SK-N-SH (cell line): ENCODE measurements around the gene CAMKMT. TPM values are rescaled to one million over a fixed set of nuclear protein-coding genes. Genes with fewer than 3 reads are reported as not detected.

Source experiments
- CTCF ChIA-PET: fragments of 300-600, 350-600 bp; formaldehyde crosslinking; extraction: SDS; loops from one replicate; lab custom pipeline; 2021; lab: Yijun Ruan, JAX
- POLR2A ChIA-PET: fragments of 350-600 bp; sonication (Branson Sonifier 250); formaldehyde crosslinking; extraction: SDS; loops from one replicate; lab custom pipeline; 2020; ENCODE audit warnings: antibody characterized with exemption, inconsistent platforms; lab: Yijun Ruan, JAX
- DNase-seq: peaks from one replicate; pipeline ENCODE4 v3.0.0; 2012
- H2AFZ ChIP-seq: fragments of 200-600 bp; sonication (generic); 2 replicates; pipeline ENCODE4 v1.8.1; 2016; ENCODE audit warnings: antibody characterized with exemption, mild to moderate bottlenecking, low read depth
- H3F3A ChIP-seq: fragments of 200-600 bp; sonication (generic); replicated peaks from 2 replicates; pipeline ENCODE3; 2016; ENCODE audit warnings: antibody characterized with exemption, mild to moderate bottlenecking; ENCODE audit not compliant: insufficient read depth
- H3K27ac ChIP-seq, 2 experiments: fragments of 200-500 bp in 1 of 2; fragments of 200-600 bp in 1 of 2; sonication (Bioruptor generic) in 1 of 2; sonication (generic), shearing (Covaris generic) in 1 of 2; 2 replicates each; pipeline versions ENCODE4 v1.5.1 to v1.6.1; 2014 to 2016; ENCODE audit warnings: low read depth in 2 of 2, inconsistent platforms in 1 of 2, low read length in 1 of 2, mild to moderate bottlenecking in 1 of 2, mixed read lengths in 1 of 2
- H3K27me3 ChIP-seq: fragments of 200-600 bp; sonication (generic), shearing (Covaris generic); 2 replicates; pipeline ENCODE4 v1.6.1; 2016; ENCODE audit warnings: mixed run types; ENCODE audit not compliant: insufficient read depth
- H3K36me3 ChIP-seq, 2 experiments: fragments of 200-500 bp in 1 of 2; fragments of 200-600 bp in 1 of 2; sonication (Bioruptor generic) in 1 of 2; sonication (generic) in 1 of 2; replicated peaks in 1 of 2; 2 replicates each; pipeline versions ENCODE3 to v1.5.1; 2014 to 2016; ENCODE audit warnings: low read length in 1 of 2, mild to moderate bottlenecking in 1 of 2; ENCODE audit not compliant: insufficient read depth in 2 of 2, control insufficient read depth in 1 of 2
- H3K4me1 ChIP-seq, 2 experiments: fragments of 200-500 bp in 1 of 2; fragments of 200-600 bp in 1 of 2; sonication (Bioruptor generic) in 1 of 2; sonication (generic), shearing (Covaris generic) in 1 of 2; 2 replicates each; pipeline versions ENCODE4 v1.5.1 to v1.6.1; 2014 to 2016; ENCODE audit warnings: low read depth in 1 of 2, low read length in 1 of 2, mixed run types in 1 of 2; ENCODE audit not compliant: insufficient read depth in 2 of 2, control insufficient read depth in 1 of 2
- H3K4me2 ChIP-seq: fragments of 200-600 bp; sonication (generic), shearing (Covaris generic); 2 replicates; pipeline ENCODE4 v1.6.1; 2017; ENCODE audit warnings: mixed run types
- H3K4me3 ChIP-seq, 2 experiments: fragments of 200-500 bp in 1 of 2; fragments of 200-600 bp in 1 of 2; sonication (Bioruptor generic) in 1 of 2; sonication (generic), shearing (Covaris generic) in 1 of 2; 2 replicates each; pipeline versions ENCODE4 v1.5.1 to v1.8.1; 2014 to 2016; ENCODE audit warnings: low read depth in 2 of 2, inconsistent platforms in 1 of 2, low read length in 1 of 2, mild to moderate bottlenecking in 1 of 2, mixed read lengths in 1 of 2, moderate library complexity in 1 of 2
- H3K79me2 ChIP-seq: fragments of 200-600 bp; sonication (generic); 2 replicates; pipeline ENCODE4 v1.8.1; 2017; ENCODE audit warnings: mild to moderate bottlenecking; ENCODE audit not compliant: insufficient read depth
- H3K9ac ChIP-seq: fragments of 200-600 bp; sonication (generic); 2 replicates; pipeline ENCODE4 v1.6.1; 2017; ENCODE audit warnings: mixed run types
- H3K9me2 ChIP-seq: fragments of 200-600 bp; sonication (generic); 2 replicates; pipeline ENCODE4 v1.6.1; 2017; ENCODE audit warnings: mixed run types
- H3K9me3 ChIP-seq: fragments of 200-600 bp; sonication (generic); 2 replicates; pipeline ENCODE4 v1.6.1; 2017; ENCODE audit warnings: mixed run types, mild to moderate bottlenecking, moderate library complexity
- H4K20me1 ChIP-seq: fragments of 200-600 bp; sonication (generic); 2 replicates; pipeline ENCODE4 v1.6.1; 2017; ENCODE audit warnings: mild to moderate bottlenecking, mixed run types; ENCODE audit not compliant: insufficient read depth
- CTCF ChIP-seq: fragments of 200-600 bp; sonication (generic); IDR thresholded peaks from 2 replicates; pipeline ENCODE4 v1.6.1; 2017; ENCODE audit warnings: antibody characterized with exemption, mild to moderate bottlenecking, moderate library complexity
- ELF1 ChIP-seq: IDR thresholded peaks from 2 replicates; pipeline ENCODE4 v1.4.0; 2012
- EP300 ChIP-seq, 2 experiments: IDR thresholded peaks; 2 replicates each; pipeline versions ENCODE4 v1.4.0 to v1.6.1; 2012; ENCODE audit warnings: borderline replicate concordance in 1 of 2, low read depth in 1 of 2, low read length in 1 of 2
- FOXM1 ChIP-seq: IDR thresholded peaks from 2 replicates; pipeline ENCODE4 v1.4.0; 2012; ENCODE audit warnings: low read depth, mild to moderate bottlenecking
- GABPA ChIP-seq: IDR thresholded peaks from 2 replicates; pipeline ENCODE4 v1.4.0; 2012; ENCODE audit warnings: low read depth, mild to moderate bottlenecking
- GATA2 ChIP-seq: sonication (generic); formaldehyde crosslinking; IDR thresholded peaks from 2 replicates; pipeline ENCODE4 v1.5.0; 2020; ENCODE audit warnings: mild to moderate bottlenecking, missing genetic modification reagents
- MEF2A ChIP-seq: IDR thresholded peaks from 2 replicates; pipeline ENCODE4 v1.4.0; 2012; ENCODE audit warnings: low read depth, borderline replicate concordance
- MXI1 ChIP-seq: IDR thresholded peaks from 2 replicates; pipeline ENCODE4 v1.6.1; 2012; ENCODE audit warnings: mild to moderate bottlenecking, low read depth, low read length, improper control_type of control experiment
- NFIC ChIP-seq: IDR thresholded peaks from 2 replicates; pipeline ENCODE4 v1.4.0; 2012; ENCODE audit warnings: borderline replicate concordance
- NRF1 ChIP-seq: IDR thresholded peaks from 2 replicates; pipeline ENCODE4 v1.6.1; 2012; ENCODE audit warnings: low read depth, mild to moderate bottlenecking, low read length
- RAD21 ChIP-seq: IDR thresholded peaks from 2 replicates; pipeline ENCODE4 v1.6.1; 2012; ENCODE audit warnings: mild to moderate bottlenecking, low read length
- RFX5 ChIP-seq: IDR thresholded peaks from 2 replicates; pipeline ENCODE4 v1.6.1; 2012; ENCODE audit warnings: mild to moderate bottlenecking, improper control_type of control experiment, low read length
- RXRA ChIP-seq: IDR thresholded peaks from 2 replicates; pipeline ENCODE4 v1.4.0; 2012; ENCODE audit warnings: low read depth, mild to moderate bottlenecking, borderline replicate concordance
- SIN3A ChIP-seq: IDR thresholded peaks from 2 replicates; pipeline ENCODE4 v1.6.1; 2012; ENCODE audit warnings: low read depth, mild to moderate bottlenecking, low read length, moderate library complexity, borderline replicate concordance
- TAF1 ChIP-seq: IDR thresholded peaks from 2 replicates; pipeline ENCODE4 v1.6.1; 2012; ENCODE audit warnings: low read depth, mild to moderate bottlenecking, low read length, moderate library complexity, borderline replicate concordance
- TCF12 ChIP-seq: IDR thresholded peaks from 2 replicates; pipeline ENCODE4 v1.4.0; 2012
- TEAD4 ChIP-seq: IDR thresholded peaks from 2 replicates; pipeline ENCODE4 v1.4.0; 2012; ENCODE audit warnings: mild to moderate bottlenecking, borderline replicate concordance; ENCODE audit not compliant: insufficient read depth
- YY1 ChIP-seq: IDR thresholded peaks from 2 replicates; pipeline ENCODE4 v1.4.0; 2012; ENCODE audit warnings: low read depth, mild to moderate bottlenecking
- WGBS: methylation state at CpG from one replicate; pipeline ENCODE4 v1.1.6; 2017; ENCODE audit warnings: low lambda C conversion rate; 5-methylcytosine and 5-hydroxymethylcytosine counted together
- polyA plus RNA-seq, 3 experiments: library from polyadenylated mRNA; depleted of rRNA; stranded (reverse); fragments of >200 nt; gene quantifications; 2 replicates each; pipeline ENCODE4 v1.2.3, GENCODE V29; 2012
- TF ChIP-seq, protein P1 (sequence below): IDR thresholded peaks from 2 replicates; pipeline ENCODE4 v1.4.0; 2012; ENCODE audit warnings: low read depth
- TF ChIP-seq, protein P2 (sequence below): fragments of 150-350 bp; IDR thresholded peaks from 2 replicates; pipeline ENCODE4 v1.6.1; 2017; ENCODE audit warnings: antibody characterized with exemption, low read length, low read depth, borderline replicate concordance
- TF ChIP-seq, protein P3 (sequence below): IDR thresholded peaks from 2 replicates; pipeline ENCODE4 v1.6.1; 2012; ENCODE audit warnings: mild to moderate bottlenecking, low read depth, low read length, moderate library complexity

CAMKMT gene
- polyA plus RNA-seq, 1 of the 3 experiments (the other 2 are of a cell fraction) = 5.9 TPM

GRCh38 chr2:44655401-44655864, 293.7 kb downstream of the CAMKMT start:
- TF ChIP-seq GATA2 (CRISPR knock-in tag) (no peak), MXI1 (peak; percentile 30; the same call in 1 of the 2 replicates), EP300 (IDR thresholded peaks at IDR 0.05; ENCODE audit: borderline replicate concordance in 1 of 2, low read depth in 1 of 2, low read length in 1 of 2) (peak in 1 of 2 experiments; percentile 26; a peak in 1 of 4 replicates)
- WGBS = 76% methylated on average over 5 of the region's 5 CpGs
- Histone ChIP-seq H3K27me3 (no peaks in the 10 kb centered on the region), H4K20me1 (no peaks in the 10 kb centered on the region), H3K4me2 (no peak overlapping the region), H3K36me3 (no peaks in the 10 kb centered on the region), H3K4me3 (no peak overlapping the region), H3K79me2 (no peaks in the 10 kb centered on the region), H3K9me3 (no peaks in the 10 kb centered on the region), H3K9ac (no peak overlapping the region), H3K27ac (peak overlapping the region in 1 of 2 experiments; percentile 36; a peak in 1 of 4 replicates), H3K4me1 (peaks cover 0 to 21% of the 10 kb centered on the region in 2 experiments; a peak in 2 of 4 replicates), H3F3A (no peaks in the 10 kb centered on the region), H2AFZ (no peak overlapping the region), H3K9me2 (no peaks in the 10 kb centered on the region)
- ChIA-PET POLR2A (no interaction called here), CTCF (interaction anchor here (0.6 to 1.8 kb wide), 3 partner anchors 14 to 176 kb away, joined by 3 to 10 read pairs (median 4); no protein-coding TSS in a partner anchor)
- DNase-seq = peak; percentile 32

GRCh38 chr2:44656460-44656859, 294.7 kb downstream of the CAMKMT start:
- Histone ChIP-seq H3K9me2 (no peaks in the 10 kb centered on the region), H3K4me2 (no peak overlapping the region), H3K9ac (no peak overlapping the region), H3K36me3 (no peaks in the 10 kb centered on the region), H3F3A (no peaks in the 10 kb centered on the region), H4K20me1 (no peaks in the 10 kb centered on the region), H3K27ac (peak overlapping the region in 1 of 2 experiments; percentile 36; a peak in 2 of 4 replicates), H3K27me3 (no peaks in the 10 kb centered on the region), H3K79me2 (no peaks in the 10 kb centered on the region), H3K4me1 (peaks cover 0 to 21% of the 10 kb centered on the region in 2 experiments; a peak in 2 of 4 replicates), H3K4me3 (no peak overlapping the region), H3K9me3 (no peaks in the 10 kb centered on the region), H2AFZ (no peak overlapping the region)
- CTCF ChIA-PET = interaction anchor here (1.6 to 1.8 kb wide), 2 partner anchors 13 to 177 kb away, joined by 4 to 10 read pairs; no protein-coding TSS in a partner anchor
- 54% methylated on average over 2 of the region's 2 CpGs for WGBS
- no peak for TF ChIP-seq YY1
- TF ChIP-seq MXI1 = no peak
- TF ChIP-seq CTCF = no peak
- TF ChIP-seq GABPA = no peak
- no peak for TF ChIP-seq RFX5
- no peak for TF ChIP-seq NFIC
- TF ChIP-seq TCF12 = no peak
- TF ChIP-seq TEAD4 = no peak
- TF ChIP-seq, protein P1, sequence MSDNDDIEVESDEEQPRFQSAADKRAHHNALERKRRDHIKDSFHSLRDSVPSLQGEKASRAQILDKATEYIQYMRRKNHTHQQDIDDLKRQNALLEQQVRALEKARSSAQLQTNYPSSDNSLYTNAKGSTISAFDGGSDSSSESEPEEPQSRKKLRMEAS = no peak
- no peak for TF ChIP-seq FOXM1
- TF ChIP-seq, protein P2, sequence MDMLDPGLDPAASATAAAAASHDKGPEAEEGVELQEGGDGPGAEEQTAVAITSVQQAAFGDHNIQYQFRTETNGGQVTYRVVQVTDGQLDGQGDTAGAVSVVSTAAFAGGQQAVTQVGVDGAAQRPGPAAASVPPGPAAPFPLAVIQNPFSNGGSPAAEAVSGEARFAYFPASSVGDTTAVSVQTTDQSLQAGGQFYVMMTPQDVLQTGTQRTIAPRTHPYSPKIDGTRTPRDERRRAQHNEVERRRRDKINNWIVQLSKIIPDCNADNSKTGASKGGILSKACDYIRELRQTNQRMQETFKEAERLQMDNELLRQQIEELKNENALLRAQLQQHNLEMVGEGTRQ = no peak
- TF ChIP-seq SIN3A = no peak
- no peak for TF ChIP-seq MEF2A
- TF ChIP-seq RAD21 = no peak
- TF ChIP-seq, protein P3, sequence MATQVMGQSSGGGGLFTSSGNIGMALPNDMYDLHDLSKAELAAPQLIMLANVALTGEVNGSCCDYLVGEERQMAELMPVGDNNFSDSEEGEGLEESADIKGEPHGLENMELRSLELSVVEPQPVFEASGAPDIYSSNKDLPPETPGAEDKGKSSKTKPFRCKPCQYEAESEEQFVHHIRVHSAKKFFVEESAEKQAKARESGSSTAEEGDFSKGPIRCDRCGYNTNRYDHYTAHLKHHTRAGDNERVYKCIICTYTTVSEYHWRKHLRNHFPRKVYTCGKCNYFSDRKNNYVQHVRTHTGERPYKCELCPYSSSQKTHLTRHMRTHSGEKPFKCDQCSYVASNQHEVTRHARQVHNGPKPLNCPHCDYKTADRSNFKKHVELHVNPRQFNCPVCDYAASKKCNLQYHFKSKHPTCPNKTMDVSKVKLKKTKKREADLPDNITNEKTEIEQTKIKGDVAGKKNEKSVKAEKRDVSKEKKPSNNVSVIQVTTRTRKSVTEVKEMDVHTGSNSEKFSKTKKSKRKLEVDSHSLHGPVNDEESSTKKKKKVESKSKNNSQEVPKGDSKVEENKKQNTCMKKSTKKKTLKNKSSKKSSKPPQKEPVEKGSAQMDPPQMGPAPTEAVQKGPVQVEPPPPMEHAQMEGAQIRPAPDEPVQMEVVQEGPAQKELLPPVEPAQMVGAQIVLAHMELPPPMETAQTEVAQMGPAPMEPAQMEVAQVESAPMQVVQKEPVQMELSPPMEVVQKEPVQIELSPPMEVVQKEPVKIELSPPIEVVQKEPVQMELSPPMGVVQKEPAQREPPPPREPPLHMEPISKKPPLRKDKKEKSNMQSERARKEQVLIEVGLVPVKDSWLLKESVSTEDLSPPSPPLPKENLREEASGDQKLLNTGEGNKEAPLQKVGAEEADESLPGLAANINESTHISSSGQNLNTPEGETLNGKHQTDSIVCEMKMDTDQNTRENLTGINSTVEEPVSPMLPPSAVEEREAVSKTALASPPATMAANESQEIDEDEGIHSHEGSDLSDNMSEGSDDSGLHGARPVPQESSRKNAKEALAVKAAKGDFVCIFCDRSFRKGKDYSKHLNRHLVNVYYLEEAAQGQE = no peak
- TF ChIP-seq TAF1 = no peak
- no peak for TF ChIP-seq RXRA
- no peak for TF ChIP-seq ELF1
- TF ChIP-seq NRF1 = no peak
- no peak for DNase-seq
- POLR2A ChIA-PET = no interaction called here
